ENCODE data around the gene TTC21B. TPM values are rescaled to one million over a fixed set of nuclear protein-coding genes. Genes with fewer than 3 reads are reported as not detected.

TTC21B gene
- 20.8 and 23.9 TPM in 2 replicates for total RNA-seq (2021; fragmentation: NEBNext Ultra II Directional; extraction: Animal tissue kit (Norgen Biotek cat#: 25700))
- polyA plus RNA-seq (2011; rRNA removed), result 5.1 and 6.9 TPM in 2 replicates
- polyA plus RNA-seq (2011; cell fraction: cytosol; rRNA removed), result 7.6 TPM
- 12.0 TPM for polyA plus RNA-seq (2011; cell fraction: nucleus; rRNA removed)
- polyA plus RNA-seq (2012, experiment 1 of 2), result 8.2 to 12.2 TPM (median 11.8 TPM) in 4 replicates
- 0.49 TPM for polyA plus RNA-seq (2012, experiment 2 of 2)
- 10.4 TPM for polyA plus RNA-seq (2013, experiment 1 of 2)
- 9.3 TPM for polyA plus RNA-seq (2013, experiment 2 of 2)
- 24.4 and 42.0 TPM in 2 replicates for polyA minus RNA-seq (2011; rRNA and poly(A)+ RNA removed)
- 11.1 TPM for polyA minus RNA-seq (2011; cell fraction: cytosol; rRNA and poly(A)+ RNA removed)
- polyA minus RNA-seq (2011; cell fraction: nucleus; rRNA and poly(A)+ RNA removed), result 51.4 TPM
- long read RNA-seq, experiment 1, full-length matches to known transcripts, result 1 of 11 reads
- long read RNA-seq, experiment 1, partial matches to known transcripts, result 5 of 11 reads
- long read RNA-seq, experiment 1, other reads (novel, unspliced or antisense), result 5 of 11 reads
- long read RNA-seq, experiment 2, partial matches to known transcripts, result 2 of 3 reads
- long read RNA-seq, experiment 2, other reads (novel, unspliced or antisense), result 1 of 3 reads

GRCh38 chr2:165953655-165954606, at the start of gene TTC21B:
TTC21B (minus strand) TSS chr2:165953776; CDS start chr2:165953705, 71 bp downstream.
- Histone ChIP-seq H4K8ac (ENCODE audit: extremely low read depth, insufficient read depth, low read length) (peak within 1 kb of the TSS; percentile 91; the same call in 1 of the 2 replicates), H3K27ac (ENCODE audit: low read depth, low read length) (peak within 1 kb of the TSS; percentile 90), H2AK5ac (ENCODE audit: low read depth, low read length) (no peak within 1 kb of the TSS), H3K9ac (replicated peaks in 1 of 4; ENCODE audit: extremely low read depth in 1 of 4, low read depth in 3 of 4, low read length in 3 of 4) (peak within 1 kb of the TSS; percentile 72 to 88 (median 80)), H3K36me3 (ENCODE audit: control insufficient read depth in 2 of 4, insufficient read depth in 4 of 4, low read length in 3 of 4) (peaks cover 0 to 6% (median 3%) of the 10 kb centered on the region in 4 experiments; a peak in 2 of 8 replicates), H2BK20ac (ENCODE audit: low read length) (no peak within 1 kb of the TSS), H4K5ac (ENCODE audit: insufficient read length, low read depth, low read length) (peak within 1 kb of the TSS; percentile 85), H3K18ac (ENCODE audit: extremely low read depth, low read length) (peak within 1 kb of the TSS; percentile 34; the same call in 1 of the 2 replicates), H2BK15ac (ENCODE audit: low read length) (no peak within 1 kb of the TSS), H3K4me1 (replicated peaks in 1 of 4; ENCODE audit: control insufficient read depth in 3 of 4, insufficient read depth in 4 of 4, low read length in 3 of 4) (peaks cover 0 to 2% (median 0%) of the 10 kb centered on the region in 4 experiments; a peak in 2 of 7 replicates), H3K4me3 (ENCODE audit: extremely low read depth in 1 of 4, insufficient read depth in 2 of 4, low read depth in 3 of 4, low read length in 4 of 4) (peak within 1 kb of the TSS; percentile 69 to 87 (median 74)), H2BK12ac (ENCODE audit: low read depth, low read length) (no peak within 1 kb of the TSS; the same call in 1 of the 2 replicates), H2AFZ (ENCODE audit: low read length) (peak within 1 kb of the TSS; percentile 79), H3K56ac (replicated peaks; ENCODE audit: insufficient read length, low read depth, low read length) (peak within 1 kb of the TSS; percentile 37), H4K20me1 (replicated peaks in 1 of 2; ENCODE audit: control insufficient read depth in 1 of 2, insufficient read depth in 2 of 2, low read length in 2 of 2) (peaks cover 0 to 4% of the 10 kb centered on the region in 2 experiments), H3K79me1 (ENCODE audit: low read depth, low read length) (no peaks in the 10 kb centered on the region; the same call in 1 of the 2 replicates), H2BK5ac (ENCODE audit: low read depth, low read length) (peak within 1 kb of the TSS; percentile 8; the same call in 1 of the 2 replicates), H4K91ac (replicated peaks; ENCODE audit: insufficient read length, low read length) (no peak within 1 kb of the TSS), H3K4me2 (ENCODE audit: insufficient read depth in 1 of 2, low read depth in 2 of 2, low read length in 2 of 2) (peak within 1 kb of the TSS; percentile 66 to 70), H3K27me3 (replicated peaks in 1 of 4; ENCODE audit: control insufficient read depth in 3 of 4, extremely low read depth in 1 of 4, insufficient read depth in 3 of 4, low read length in 3 of 4) (no peaks in the 10 kb centered on the region), H3K14ac (ENCODE audit: insufficient read length) (no peak within 1 kb of the TSS), H2BK120ac (replicated peaks; ENCODE audit: low read depth, low read length) (peak within 1 kb of the TSS; percentile 91), H3K23me2 (ENCODE audit: low read depth, low read length) (peaks cover 2% of the 10 kb centered on the region; the same call in 1 of the 2 replicates), H3K79me2 (ENCODE audit: control insufficient read depth in 1 of 2, insufficient read depth in 2 of 2, low read length in 2 of 2) (peaks cover 0 to 34% of the 10 kb centered on the region in 2 experiments; a peak in 3 of 4 replicates), H3K9me3 (ENCODE audit: insufficient read depth in 2 of 2, low read depth in 1 of 2, low read length in 1 of 2) (peaks cover 0 to 8% of the 10 kb centered on the region in 2 experiments; a peak in 2 of 4 replicates), H3K23ac (ENCODE audit: insufficient read length) (no peak within 1 kb of the TSS), H3K4ac (replicated peaks; ENCODE audit: insufficient read length, low read depth, low read length) (peak within 1 kb of the TSS; percentile 57)
- POLR2A ChIA-PET (ENCODE audit: partially characterized antibody), result interaction anchor here (0.6 to 1.1 kb wide), 5 partner anchors 9 to 609 kb away, joined by 3 to 10 read pairs (median 3); no protein-coding TSS in a partner anchor
- CTCF ChIA-PET (ENCODE audit: partially characterized antibody), result interaction anchor here (0.6 to 3.0 kb wide), 12 partner anchors 9 to 262 kb away, joined by 3 to 27 read pairs (median 6); partner anchors contain the start of gene SCN1A
- 2% methylated on average over 36 of the region's 55 CpGs; no CpG with 5 or more reads in 1 of the 2 experiments for WGBS, 2 experiments (ENCODE audit: extremely low coverage in 1 of 2, insufficient coverage in 1 of 2, insufficient read length in 1 of 2, insufficient replicate concordance in 2 of 2, low coverage in 1 of 2, low lambda C conversion rate in 2 of 2, missing lambda C conversion rate in 1 of 2)
- peak; percentile 80 to 94 for DNase-seq (ENCODE audit: low read depth in 1 of 2, low spot score in 2 of 2)
- peak; percentile 85 for FAIRE-seq
- TF ChIP-seq CREB1 (IDR thresholded peaks at IDR 0.05) (peak; percentile 88), NANOG (IDR thresholded peaks at IDR 0.05; ENCODE audit: insufficient read depth, low read depth, low read length, poor library complexity, severe bottlenecking) (no peak), TAF7 (optimal IDR thresholded peaks at IDR 0.05; ENCODE audit: borderline replicate concordance, low read depth, low read length) (peak; percentile 42), SIX5 (IDR thresholded peaks at IDR 0.05; ENCODE audit: low read depth, low read length) (no peak), TBP (IDR thresholded peaks at IDR 0.05; ENCODE audit: low read depth, low read length) (peak; percentile 70; the same call in 1 of the 2 replicates), SIRT6 (IDR thresholded peaks at IDR 0.05; ENCODE audit: low read length) (no peak), JUN (IDR thresholded peaks at IDR 0.05; ENCODE audit: low read depth, low read length) (no peak)
